CD4-positive, alpha-beta T cell treated with Interleukin-1 beta for 1 hour (primary cell): Measurements from ENCODE around the gene MMP14.
"Not testable (repeated sequence)": the region's sequence is repeated elsewhere in the genome, so short reads cannot be mapped to it uniquely, and the experiment has no call there.

Experiments used
- DNase-seq, 2 donors: peaks; one replicate each; pipeline ENCODE4 v3.0.0-alpha.2; 2020 to 2022

Gene MMP14

GRCh38 chr14:22836301-22837113 is at the start of gene MMP14:
Gene MMP14, plus strand, starts transcription at chr14:22836585. Its CDS starts 233 bp downstream, at chr14:22836818.
- DNase-seq: no peak

GRCh38 chr14:22786685-22787084 is 49.7 kb upstream of the MMP14 start:
- no peak for DNase-seq

- peak in 1 of 2 donors; percentile 12 for DNase-seq
Observed at GRCh38 chr14:22791301-22791700, 45.1 kb upstream of the MMP14 start.

- DNase-seq: no peak
Observed at GRCh38 chr14:22792158-22792557, 44.2 kb upstream of the MMP14 start.

- DNase-seq: not testable (repeated sequence)
Observed at GRCh38 chr14:22793550-22793949, 42.8 kb upstream of the MMP14 start.

GRCh38 chr14:22793976-22794375 is 42.4 kb upstream of the MMP14 start:
- no peak for DNase-seq

GRCh38 chr14:22794551-22794951 is 41.8 kb upstream of the MMP14 start:
- DNase-seq: peak in 1 of 2 donors; percentile 42

- DNase-seq: no peak
Observed at GRCh38 chr14:22796087-22796707, 40.2 kb upstream of the MMP14 start.

- no peak for DNase-seq
Observed at GRCh38 chr14:22797017-22797917, 39.1 kb upstream of the MMP14 start.

- DNase-seq: no peak
Observed at GRCh38 chr14:22798528-22798927, 37.9 kb upstream of the MMP14 start.

GRCh38 chr14:22800346-22800745 is 36.0 kb upstream of the MMP14 start:
- DNase-seq: no peak

GRCh38 chr14:22801716-22802115 is 34.7 kb upstream of the MMP14 start:
- no peak for DNase-seq

GRCh38 chr14:22802860-22803686 is 33.3 kb upstream of the MMP14 start:
- DNase-seq: no peak

GRCh38 chr14:22803687-22803974 is 32.8 kb upstream of the MMP14 start:
- DNase-seq: no peak

GRCh38 chr14:22805235-22805634 is 31.1 kb upstream of the MMP14 start:
- DNase-seq: not testable (repeated sequence)

GRCh38 chr14:22807432-22808087 is 28.8 kb upstream of the MMP14 start:
- DNase-seq: no peak

- DNase-seq: no peak
Observed at GRCh38 chr14:22808388-22809209, 27.8 kb upstream of the MMP14 start.

- no peak for DNase-seq
Observed at GRCh38 chr14:22811722-22812121, 24.7 kb upstream of the MMP14 start.

GRCh38 chr14:22812744-22813143 is 23.6 kb upstream of the MMP14 start:
- no peak for DNase-seq

- DNase-seq: no peak
Observed at GRCh38 chr14:22813145-22813544, 23.2 kb upstream of the MMP14 start.

- DNase-seq: no peak
Observed at GRCh38 chr14:22814373-22814772, 22.0 kb upstream of the MMP14 start.
